Tibial nerve (tissue), 3 donors: Measurements from ENCODE around the gene RNASE3.
"Not testable (repeated sequence)": the region's sequence is repeated elsewhere in the genome, so short reads cannot be mapped to it uniquely, and the experiment has no call there.

Experiments used
- POLR2A ChIP-seq, 2 donors: fragments of 450-650 bp; IDR thresholded peaks; one replicate each; pipeline ENCODE4 v1.6.1; 2017; ENCODE audit warnings: antibody characterized with exemption in 2 of 2, mild to moderate bottlenecking in 2 of 2, moderate library complexity in 2 of 2
- TF ChIP-seq, protein P1 (sequence below), 5 experiments: fragments of 200-600 bp in 3 of 5; fragments of 450-650 bp in 2 of 5; sonication (generic) in 3 of 5; IDR thresholded peaks; one replicate each; pipeline ENCODE4 v1.5.1; 2016 to 2019; ENCODE audit warnings: antibody characterized with exemption in 5 of 5, mild to moderate bottlenecking in 3 of 5, moderate library complexity in 2 of 5

GRCh38 chr14:20895322-20895721, 4.1 kb downstream of the RNASE3 start:
- TF ChIP-seq, protein P1, sequence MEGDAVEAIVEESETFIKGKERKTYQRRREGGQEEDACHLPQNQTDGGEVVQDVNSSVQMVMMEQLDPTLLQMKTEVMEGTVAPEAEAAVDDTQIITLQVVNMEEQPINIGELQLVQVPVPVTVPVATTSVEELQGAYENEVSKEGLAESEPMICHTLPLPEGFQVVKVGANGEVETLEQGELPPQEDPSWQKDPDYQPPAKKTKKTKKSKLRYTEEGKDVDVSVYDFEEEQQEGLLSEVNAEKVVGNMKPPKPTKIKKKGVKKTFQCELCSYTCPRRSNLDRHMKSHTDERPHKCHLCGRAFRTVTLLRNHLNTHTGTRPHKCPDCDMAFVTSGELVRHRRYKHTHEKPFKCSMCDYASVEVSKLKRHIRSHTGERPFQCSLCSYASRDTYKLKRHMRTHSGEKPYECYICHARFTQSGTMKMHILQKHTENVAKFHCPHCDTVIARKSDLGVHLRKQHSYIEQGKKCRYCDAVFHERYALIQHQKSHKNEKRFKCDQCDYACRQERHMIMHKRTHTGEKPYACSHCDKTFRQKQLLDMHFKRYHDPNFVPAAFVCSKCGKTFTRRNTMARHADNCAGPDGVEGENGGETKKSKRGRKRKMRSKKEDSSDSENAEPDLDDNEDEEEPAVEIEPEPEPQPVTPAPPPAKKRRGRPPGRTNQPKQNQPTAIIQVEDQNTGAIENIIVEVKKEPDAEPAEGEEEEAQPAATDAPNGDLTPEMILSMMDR (IDR thresholded peaks at IDR 0.05): not testable (repeated sequence)
- TF ChIP-seq POLR2A (IDR thresholded peaks at IDR 0.05): not testable (repeated sequence)
